ENCODE results near the gene CLEC7A. TPM values are rescaled to one million over a fixed set of nuclear protein-coding genes. Genes with fewer than 3 reads are reported as not detected.

Gene CLEC7A
- total RNA-seq, 4 donors from 2014 or later, result 10.3 to 36.1 (median 19.2) TPM

DNA sequence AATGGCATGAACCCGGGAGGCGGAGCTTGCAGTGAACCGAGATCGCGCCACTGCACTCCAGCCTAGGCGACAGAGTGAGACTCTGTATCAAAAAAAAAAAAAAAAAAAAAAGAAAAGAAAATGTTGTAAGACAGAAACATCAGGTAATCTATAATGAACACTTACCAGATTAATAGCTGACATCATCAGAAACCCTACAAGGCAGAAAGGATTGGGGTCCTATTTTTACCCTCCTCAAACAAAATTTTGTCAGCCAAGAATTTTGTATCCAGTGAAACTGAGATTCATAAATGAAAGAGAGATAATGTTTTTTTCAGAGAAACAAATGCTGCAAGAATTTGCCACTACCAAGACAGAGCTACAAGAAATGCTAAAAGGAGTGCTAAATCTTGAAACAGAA, 45.3 kb downstream of the CLEC7A start:
- Histone ChIP-seq H3K4me1 (peaks cover 0 to 5% (median 3%) of the 10 kb centered on the region in 3 donors), H3K4me3 (no peak overlapping the region), H3K9me3 (no peaks in the 10 kb centered on the region), H3K27ac (no peak overlapping the region), H3K36me3 (no peaks in the 10 kb centered on the region), H3K27me3 (no peaks in the 10 kb centered on the region)
- WGBS, 2 donors, result 83 to 87% methylated on average over 6 of the region's 6 CpGs
- TF ChIP-seq CTCF (IDR thresholded peaks at IDR 0.05) (no peak), POLR2A (IDR thresholded peaks at IDR 0.05) (no peak)
- DNase-seq, result no peak
- intact Hi-C loops (cut with DNase I), result no loop called here

DNA sequence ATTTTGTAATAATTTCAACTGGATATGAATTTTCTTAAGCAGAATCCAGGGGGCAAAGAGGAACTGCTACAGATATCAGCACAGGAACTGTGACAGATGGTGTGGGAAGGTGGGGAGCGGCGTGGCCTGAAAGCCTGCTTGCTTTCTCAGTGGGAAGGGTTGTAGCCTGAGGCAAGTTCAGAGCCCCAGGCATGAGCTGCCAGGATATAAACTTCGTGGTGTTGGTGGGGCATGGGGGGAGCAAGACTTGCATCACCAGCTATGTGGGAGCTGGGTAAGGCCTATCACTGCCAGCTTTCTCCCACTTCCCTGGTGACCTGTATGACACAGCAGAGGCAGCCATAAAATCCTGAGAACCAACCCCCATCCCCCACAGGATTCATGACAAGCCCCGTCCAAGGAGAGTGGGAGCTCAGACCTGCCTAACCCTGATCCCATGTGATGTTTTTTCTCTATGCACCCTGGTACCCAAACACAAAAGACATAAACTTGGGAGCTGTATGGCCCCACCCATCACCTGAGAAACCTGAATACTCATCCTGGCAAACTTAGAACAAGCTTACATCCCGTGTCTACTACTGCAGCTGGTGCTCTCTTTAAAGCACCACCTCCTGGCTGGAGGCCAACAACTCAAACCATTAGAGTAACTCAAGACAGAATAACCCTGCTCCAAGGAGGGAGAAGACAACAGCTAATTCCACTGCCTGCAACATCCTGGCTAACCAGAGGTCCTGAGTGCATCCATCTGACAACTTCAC, 47.7 kb downstream of the CLEC7A start:
- TF ChIP-seq POLR2A (IDR thresholded peaks at IDR 0.05) (no peak), CTCF (IDR thresholded peaks at IDR 0.05) (no peak)
- intact Hi-C loops (cut with DNase I), result no loop called here
- 40 to 55% methylated on average over 4 to 5 of the region's 5 CpGs for WGBS, 2 donors
- DNase-seq, result no peak
- no peaks in the 10 kb centered on the region for H3K27me3 ChIP-seq
- H3K9me3 ChIP-seq, result no peaks in the 10 kb centered on the region
- no peaks in the 10 kb centered on the region for H3K36me3 ChIP-seq
- H3K4me1 ChIP-seq, result peaks cover 0 to 5% (median 0%) of the 10 kb centered on the region in 3 donors
- no peak overlapping the region for H3K27ac ChIP-seq
- no peak overlapping the region for H3K4me3 ChIP-seq

DNA sequence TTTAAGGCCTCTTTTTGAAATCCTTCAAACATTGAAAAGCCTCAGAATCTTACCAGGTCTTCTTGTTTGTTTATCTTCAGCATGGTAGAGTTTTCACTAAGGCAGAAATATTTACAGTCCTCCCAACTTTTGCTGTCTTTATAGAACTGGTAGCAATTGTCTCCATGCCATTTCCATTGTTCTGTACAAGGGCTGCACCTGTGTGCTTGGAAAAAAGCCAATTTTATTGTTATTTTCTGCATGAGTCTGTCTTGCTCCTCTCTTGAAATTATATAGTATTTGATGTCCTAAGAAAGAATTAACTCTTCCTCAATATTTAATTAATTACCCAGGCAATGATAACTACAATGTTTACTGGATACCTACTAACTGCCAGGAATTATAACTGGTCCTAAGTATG, 54.5 kb downstream of the CLEC7A start:
- H3K27me3 ChIP-seq, result no peaks in the 10 kb centered on the region
- no peak for DNase-seq
- H3K4me1 ChIP-seq, result peaks cover 0 to 5% (median 0%) of the 10 kb centered on the region in 3 donors
- H3K9me3 ChIP-seq, result no peaks in the 10 kb centered on the region
- intact Hi-C loops (cut with DNase I), result no loop called here
- H3K27ac ChIP-seq, result no peak overlapping the region
- TF ChIP-seq POLR2A (IDR thresholded peaks at IDR 0.05) (no peak), CTCF (IDR thresholded peaks at IDR 0.05) (no peak)
- no peaks in the 10 kb centered on the region for H3K36me3 ChIP-seq
- H3K4me3 ChIP-seq, result no peak overlapping the region

DNA sequence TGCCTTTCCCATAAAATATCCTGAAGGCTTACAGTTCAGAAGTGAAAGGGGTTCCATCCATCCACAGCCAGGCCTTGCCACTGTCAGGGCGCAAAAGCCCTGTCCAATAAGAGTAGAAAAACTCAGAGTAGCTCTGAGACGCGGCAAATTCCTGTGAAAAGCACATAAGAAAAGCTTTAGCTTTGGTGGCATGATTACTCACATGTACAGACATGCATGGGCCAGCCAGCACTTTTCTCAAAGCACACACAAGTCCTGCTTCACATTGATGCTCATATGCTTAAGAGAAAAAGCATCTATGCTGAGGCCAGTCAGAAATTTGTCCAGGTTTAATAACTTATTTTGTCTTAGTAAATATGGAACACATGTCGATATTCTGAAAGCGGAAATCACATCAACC, 56.7 kb downstream of the CLEC7A start:
- no peak overlapping the region for H3K4me3 ChIP-seq
- no peak for DNase-seq
- TF ChIP-seq CTCF (IDR thresholded peaks at IDR 0.05) (no peak), POLR2A (IDR thresholded peaks at IDR 0.05) (no peak)
- intact Hi-C loops (cut with DNase I), result no loop called here
- no peaks in the 10 kb centered on the region for H3K27me3 ChIP-seq
- H3K27ac ChIP-seq, result no peak overlapping the region
- no peaks in the 10 kb centered on the region for H3K36me3 ChIP-seq
- peaks cover 0 to 5% (median 0%) of the 10 kb centered on the region in 3 donors for H3K4me1 ChIP-seq
- H3K9me3 ChIP-seq, result no peaks in the 10 kb centered on the region
- 44 to 48% methylated on average over 5 of the region's 5 CpGs for whole genome bisulfite sequencing, 2 donors

DNA sequence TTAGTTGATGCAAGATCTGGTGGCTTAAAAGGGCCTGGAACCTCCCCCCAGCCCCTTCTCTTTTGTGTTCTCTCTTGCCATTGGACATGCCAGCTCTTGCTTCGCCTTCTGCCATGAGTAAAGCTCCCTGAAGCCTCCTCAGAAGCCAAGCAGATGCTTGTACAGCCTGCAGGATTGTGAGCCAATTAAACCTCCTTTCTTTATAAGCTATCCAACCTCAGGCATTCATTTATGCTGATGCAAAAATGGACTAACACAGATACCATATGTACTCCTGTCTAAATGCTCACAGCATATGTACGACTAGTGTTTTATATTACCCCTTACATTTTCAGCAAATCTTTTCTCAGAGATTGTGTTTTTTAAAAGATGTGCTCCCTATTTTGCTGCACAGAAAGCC, 57.9 kb downstream of the CLEC7A start:
- TF ChIP-seq CTCF (IDR thresholded peaks at IDR 0.05) (no peak), POLR2A (IDR thresholded peaks at IDR 0.05) (no peak)
- H3K27ac ChIP-seq, result no peak overlapping the region
- intact Hi-C loops (cut with DNase I), result no loop called here
- no peak for DNase-seq
- H3K36me3 ChIP-seq, result no peaks in the 10 kb centered on the region
- 80 to 90% methylated on average over 2 of the region's 2 CpGs for WGBS, 2 donors
- H3K9me3 ChIP-seq, result no peaks in the 10 kb centered on the region
- H3K4me3 ChIP-seq, result no peak overlapping the region
- H3K27me3 ChIP-seq, result no peaks in the 10 kb centered on the region
- peaks cover 0 to 5% (median 0%) of the 10 kb centered on the region in 3 donors for H3K4me1 ChIP-seq

Measured in esophagus squamous epithelium (tissue), 5 donors.